HEK293 (cell line): ENCODE measurements around the gene LPP.

Experiments used
- CTCF ChIP-seq: fragments of 450-650 bp; formaldehyde crosslinking; IDR thresholded peaks from 2 replicates; pipeline ENCODE4 v1.5.1; 2016; ENCODE audit warnings: missing biosample characterization, missing genetic modification characterization
- GLIS1 ChIP-seq: fragments of 450-650 bp; formaldehyde crosslinking; IDR thresholded peaks from 2 replicates; pipeline ENCODE4 v1.5.1; 2016; ENCODE audit warnings: missing biosample characterization, missing genetic modification characterization
- YY1 ChIP-seq: fragments of 450-650 bp; formaldehyde crosslinking; IDR thresholded peaks from 2 replicates; pipeline ENCODE4 v1.5.1; 2018; ENCODE audit warnings: missing biosample characterization, missing genetic modification characterization
- ZBTB21 ChIP-seq: fragments of 450-650 bp; formaldehyde crosslinking; IDR thresholded peaks from 2 replicates; pipeline ENCODE4 v1.5.1; 2017; ENCODE audit warnings: missing biosample characterization, missing genetic modification characterization
- ZBTB49 ChIP-seq: fragments of 450-650 bp; formaldehyde crosslinking; IDR thresholded peaks from 2 replicates; pipeline ENCODE4 v1.5.1; 2016; ENCODE audit warnings: missing biosample characterization, missing genetic modification characterization, low read depth
- ZBTB7A ChIP-seq: fragments of 450-650 bp; formaldehyde crosslinking; IDR thresholded peaks from 2 replicates; pipeline ENCODE4 v1.5.1; 2016; ENCODE audit warnings: low read depth, missing biosample characterization, missing genetic modification characterization
- ZNF10 ChIP-seq: fragments of 450-650 bp; formaldehyde crosslinking; IDR thresholded peaks from 2 replicates; pipeline ENCODE4 v1.5.1; 2017; ENCODE audit warnings: missing biosample characterization, missing genetic modification characterization
- ZNF114 ChIP-seq: fragments of 450-650 bp; formaldehyde crosslinking; IDR thresholded peaks from 2 replicates; pipeline ENCODE4 v1.5.0; 2017; ENCODE audit warnings: missing biosample characterization, missing genetic modification characterization
- ZNF138 ChIP-seq: fragments of 450-650 bp; formaldehyde crosslinking; IDR thresholded peaks from 2 replicates; pipeline ENCODE4 v1.5.1; 2016; ENCODE audit warnings: missing biosample characterization, missing genetic modification characterization, borderline replicate concordance
- ZNF155 ChIP-seq: fragments of 450-650 bp; formaldehyde crosslinking; IDR thresholded peaks from 2 replicates; pipeline ENCODE4 v1.5.1; 2016; ENCODE audit warnings: missing biosample characterization, missing genetic modification characterization
- ZNF23 ChIP-seq: fragments of 450-650 bp; formaldehyde crosslinking; IDR thresholded peaks from 2 replicates; pipeline ENCODE4 v1.5.1; 2016; ENCODE audit warnings: missing biosample characterization, missing genetic modification characterization, borderline replicate concordance
- ZNF658 ChIP-seq: fragments of 450-650 bp; formaldehyde crosslinking; IDR thresholded peaks from 2 replicates; pipeline ENCODE4; 2016; ENCODE audit warnings: missing biosample characterization, missing genetic modification characterization

GRCh38 chr3:188472336-188472735 is 318.4 kb downstream of the LPP start:
- TF ChIP-seq ZBTB21 (tag by site-specific recombination) (no peak), CTCF (tag by site-specific recombination) (no peak), YY1 (tag by site-specific recombination) (no peak), ZBTB7A (tag by site-specific recombination) (no peak), ZBTB49 (no peak), ZNF658 (tag by site-specific recombination) (no peak), ZNF138 (tag by site-specific recombination) (no peak), ZNF155 (no peak), ZNF114 (tag by site-specific recombination) (no peak), ZNF10 (tag by site-specific recombination) (no peak), GLIS1 (tag by site-specific recombination) (no peak), ZNF23 (tag by site-specific recombination) (no peak)
